Activated CD8-positive, alpha-beta T cell treated with anti-CD3 and anti-CD28 coated beads, Interleukin-2, amount 10 ng/mL, durations not matched to agents 7 days and 5 days (primary cell): ENCODE results near the gene NENF. TPM values are rescaled to one million over a fixed set of nuclear protein-coding genes. Genes with fewer than 3 reads are reported as not detected.
A peak's percentile ranks its signal among the peaks of the same experiment; 100 is the strongest.
"Not testable (repeated sequence)": the region's sequence is repeated elsewhere in the genome, so short reads cannot be mapped to it uniquely, and the experiment has no call there.

ENCODE experiments used
- ATAC-seq: fragments of 150-1000 bp; cut with Tn5 transposase; one replicate; pipeline ENCODE4 v1.10.0; 2021; ENCODE audit warnings: moderate library complexity
- CTCF ChIA-PET: fragments of 350-600 bp; sonication (Branson Sonifier 250); formaldehyde crosslinking; loops from one replicate; lab custom pipeline; 2021; ENCODE audit warnings: antibody characterized with exemption; lab: Charles Lee
- POLR2A ChIA-PET: fragments of 350-600 bp; sonication (Branson Sonifier 250); formaldehyde crosslinking; loops from one replicate; lab custom pipeline; 2021; ENCODE audit warnings: antibody characterized with exemption; lab: Charles Lee
- DNase-seq: peaks from one replicate; pipeline ENCODE4 v3.0.0-alpha.2; 2020
- H3K27ac Mint-ChIP-seq: one replicate; pipeline ENCODE4 v1.8.0; 2021; ENCODE audit warnings: mild to moderate bottlenecking, mixed read lengths
- H3K27me3 Mint-ChIP-seq: one replicate; pipeline ENCODE4 v1.8.0; 2021; ENCODE audit warnings: low read depth, mixed read lengths
- H3K36me3 Mint-ChIP-seq: one replicate; pipeline ENCODE4 v1.8.0; 2021; ENCODE audit warnings: low read depth, mixed read lengths
- H3K4me1 Mint-ChIP-seq: one replicate; pipeline ENCODE4 v1.8.0; 2021; ENCODE audit warnings: low read depth, mixed read lengths
- H3K4me3 Mint-ChIP-seq: one replicate; pipeline ENCODE4 v1.8.0; 2021; ENCODE audit warnings: mild to moderate bottlenecking, mixed read lengths
- H3K9me3 Mint-ChIP-seq: one replicate; pipeline ENCODE4 v1.8.0; 2022; ENCODE audit warnings: mixed read lengths; ENCODE audit not compliant: insufficient read depth
- total RNA-seq, 2 experiments: library from RNA; stranded (reverse); gene quantifications; one replicate each; pipeline ENCODE4 v1.2.3, GENCODE V29; 2021

Gene NENF
- total RNA-seq, 2 experiments from 2014 or later = 29.2 to 29.3 TPM

DNA sequence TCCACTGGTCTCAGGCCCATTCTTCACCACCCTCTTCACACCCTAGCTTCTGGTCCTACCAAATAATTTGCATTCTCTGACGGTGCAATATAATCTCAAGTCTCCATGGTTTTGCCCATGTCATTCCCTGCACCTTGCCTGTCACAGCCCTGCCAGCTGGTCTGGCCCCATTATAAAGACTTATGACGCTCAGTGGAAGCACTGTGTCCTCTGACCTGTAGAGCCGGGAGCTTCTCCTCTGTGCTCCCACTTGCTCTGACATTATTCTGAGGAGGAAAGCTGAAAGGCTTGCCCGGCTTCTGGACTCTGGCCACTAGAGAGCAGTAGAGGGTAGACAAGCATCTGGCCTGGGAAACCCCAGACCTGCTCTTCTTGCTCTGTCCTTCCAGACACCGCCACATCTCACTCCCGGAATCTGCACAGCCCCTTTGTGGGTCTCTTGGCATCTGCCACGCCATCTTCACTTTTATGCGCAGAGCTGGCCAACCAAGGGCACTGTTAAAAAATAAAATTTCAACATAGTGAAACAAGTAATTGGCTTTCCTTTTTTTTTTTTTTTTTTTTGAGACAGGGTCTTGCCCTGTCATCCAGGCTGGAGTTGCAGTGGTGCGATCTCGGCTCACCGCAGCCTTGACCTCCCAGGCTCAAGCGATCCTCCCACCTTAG lies 44.4 kb downstream of the NENF start:
- peaks cover 25% of the 10 kb centered on the region for H3K4me1 Mint-ChIP-seq
- H3K27ac Mint-ChIP-seq = no peak overlapping the region
- peaks cover 19% of the 10 kb centered on the region for H3K27me3 Mint-ChIP-seq
- POLR2A ChIA-PET = interaction anchor here (1.0 kb wide), 2 partner anchors 119 to 131 kb away, joined by 3 to 6 read pairs; partner anchors contain the start of gene ATF3
- no peak overlapping the region for H3K4me3 Mint-ChIP-seq
- H3K36me3 Mint-ChIP-seq = no peaks in the 10 kb centered on the region
- peak; percentile 91 for ATAC-seq
- DNase-seq = peak; percentile 83
- CTCF ChIA-PET = interaction anchor here (0.6 to 5.2 kb wide), 69 partner anchors 8 to 796 kb away, joined by 3 to 69 read pairs (median 4); partner anchors contain the start of genes ATF3 and NENF
- H3K9me3 Mint-ChIP-seq = no peaks in the 10 kb centered on the region

- Mint-ChIP-seq H3K4me1 (peaks cover 20% of the 10 kb centered on the region), H3K9me3 (no peaks in the 10 kb centered on the region), H3K27ac (no peak overlapping the region), H3K27me3 (peaks cover 22% of the 10 kb centered on the region), H3K4me3 (no peak overlapping the region), H3K36me3 (no peaks in the 10 kb centered on the region)
- DNase-seq (no peak), ATAC-seq (peak; percentile 9)
- CTCF ChIA-PET = interaction anchor here (0.6 to 5.2 kb wide), 56 partner anchors 10 to 797 kb away, joined by 3 to 69 read pairs (median 4); partner anchors contain the start of genes ATF3 and NENF
- POLR2A ChIA-PET = interaction anchor here (0.6 to 1.0 kb wide), 3 partner anchors 111 to 130 kb away, joined by 3 to 6 read pairs (median 3); partner anchors contain the start of gene ATF3
Observed at GRCh38 chr1:212477680-212478466, 45.2 kb downstream of the NENF start.

GRCh38 chr1:212478467-212479025 lies 45.8 kb downstream of the NENF start:
- CTCF ChIA-PET = interaction anchor here (0.6 to 5.2 kb wide), 23 partner anchors 10 to 517 kb away, joined by 3 to 69 read pairs (median 10); no protein-coding TSS in a partner anchor

DNA sequence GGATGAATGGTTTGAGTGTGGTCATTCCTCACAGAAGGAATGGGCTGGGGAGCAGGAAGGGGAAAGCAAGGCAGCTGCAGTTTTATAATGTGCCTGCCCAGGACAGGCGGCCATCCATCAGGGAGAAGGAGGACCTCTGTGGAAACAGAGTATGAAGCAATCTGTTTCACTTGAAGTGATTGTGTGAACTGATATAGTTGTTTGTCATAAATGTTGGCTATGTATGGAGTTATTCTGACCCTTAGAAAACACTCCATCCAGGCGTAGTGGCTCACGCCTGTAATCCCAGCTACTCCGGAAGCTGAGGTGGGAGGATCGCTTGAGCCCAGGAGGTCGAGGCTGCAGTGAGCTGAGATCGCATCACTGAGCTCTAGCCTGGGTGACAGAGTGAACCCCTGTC lies 46.5 kb downstream of the NENF start:
- peaks cover 15% of the 10 kb centered on the region for H3K4me1 Mint-ChIP-seq
- H3K27ac Mint-ChIP-seq = no peak overlapping the region
- DNase-seq (no peak), ATAC-seq (no peak)
- ChIA-PET POLR2A (interaction anchor here (1.3 kb wide), 1 partner anchor 130 kb away, joined by 5 read pairs; the partner anchor contains the start of gene ATF3), CTCF (interaction anchor here (1.2 to 5.2 kb wide), 8 partner anchors 8 to 303 kb away, joined by 3 to 69 read pairs (median 14); no protein-coding TSS in a partner anchor)
- no peak overlapping the region for H3K4me3 Mint-ChIP-seq
- no peaks in the 10 kb centered on the region for H3K36me3 Mint-ChIP-seq
- no peaks in the 10 kb centered on the region for H3K9me3 Mint-ChIP-seq
- H3K27me3 Mint-ChIP-seq = peaks cover 24% of the 10 kb centered on the region

More at GRCh38 chr1:212478467-212479025, 45.8 kb downstream of the NENF start:
- no peak overlapping the region for H3K27ac Mint-ChIP-seq
- no peaks in the 10 kb centered on the region for H3K36me3 Mint-ChIP-seq
- POLR2A ChIA-PET = interaction anchor here (1.0 kb wide), 1 partner anchor 118 kb away, joined by 3 read pairs; no protein-coding TSS in a partner anchor
- no peak overlapping the region for H3K4me3 Mint-ChIP-seq
- H3K9me3 Mint-ChIP-seq = no peaks in the 10 kb centered on the region
- DNase-seq (no peak), ATAC-seq (no peak)
- H3K27me3 Mint-ChIP-seq = peaks cover 22% of the 10 kb centered on the region
- peaks cover 15% of the 10 kb centered on the region for H3K4me1 Mint-ChIP-seq

- CTCF ChIA-PET = interaction anchor here (0.7 to 5.2 kb wide), 4 partner anchors 23 to 186 kb away, joined by 4 to 69 read pairs (median 35); no protein-coding TSS in a partner anchor
- ATAC-seq, H3K36me3 Mint-ChIP-seq, DNase-seq, H3K4me3 Mint-ChIP-seq, POLR2A ChIA-PET, H3K27ac Mint-ChIP-seq, H3K9me3 Mint-ChIP-seq: not testable (repeated sequence)
- H3K27me3 Mint-ChIP-seq = peaks cover 21% of the 10 kb centered on the region
- H3K4me1 Mint-ChIP-seq = peaks cover 15% of the 10 kb centered on the region
Observed at GRCh38 chr1:212480711-212481437, 48.2 kb downstream of the NENF start.

GRCh38 chr1:212481438-212481767 lies 48.7 kb downstream of the NENF start:
- ATAC-seq (no peak), DNase-seq (no peak)
- Mint-ChIP-seq H3K27ac (no peak overlapping the region), H3K9me3 (no peaks in the 10 kb centered on the region), H3K4me3 (no peak overlapping the region), H3K36me3 (no peaks in the 10 kb centered on the region), H3K27me3 (peaks cover 18% of the 10 kb centered on the region), H3K4me1 (peaks cover 15% of the 10 kb centered on the region)
- CTCF ChIA-PET = interaction anchor here (0.7 to 5.2 kb wide), 3 partner anchors 24 to 185 kb away, joined by 4 to 65 read pairs (median 5); no protein-coding TSS in a partner anchor
- POLR2A ChIA-PET = no interaction called here

DNA sequence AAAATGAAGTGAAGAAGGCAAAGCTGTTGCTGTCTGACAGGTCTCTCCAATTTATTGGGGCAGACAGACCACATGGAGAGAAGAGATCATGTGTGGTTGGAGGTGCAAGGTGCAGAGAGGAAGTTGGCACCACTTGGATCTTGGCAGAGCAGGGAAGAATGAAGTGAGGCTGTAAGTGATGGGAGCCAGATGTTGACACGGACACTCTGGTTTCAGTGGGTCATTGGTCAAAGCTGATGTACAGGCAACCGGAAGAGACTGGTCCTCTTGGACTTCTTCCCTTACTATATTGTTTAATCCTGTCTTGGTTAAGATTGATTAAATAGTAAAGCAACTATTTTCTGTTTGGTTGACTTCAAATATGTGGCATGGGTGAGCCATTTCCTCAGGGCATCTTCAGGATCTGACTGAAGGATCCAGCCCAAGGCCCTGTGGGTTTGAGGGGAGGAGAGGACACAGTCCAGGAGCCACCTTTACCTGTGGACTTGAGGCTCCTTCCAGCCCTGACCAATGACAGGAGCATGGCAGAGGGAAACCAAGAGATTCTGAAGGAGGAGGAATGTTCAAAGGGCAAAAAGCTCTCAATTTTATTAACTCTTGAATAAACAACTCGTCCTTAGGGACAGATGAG lies 49.4 kb downstream of the NENF start:
- Mint-ChIP-seq H3K27me3 (peaks cover 18% of the 10 kb centered on the region), H3K9me3 (no peaks in the 10 kb centered on the region), H3K4me1 (peaks cover 12% of the 10 kb centered on the region), H3K4me3 (no peak overlapping the region), H3K27ac (no peak overlapping the region), H3K36me3 (no peaks in the 10 kb centered on the region)
- DNase-seq (no peak), ATAC-seq (no peak)
- ChIA-PET CTCF (interaction anchor here (1.4 kb wide), 1 partner anchor 25 kb away, joined by 5 read pairs; no protein-coding TSS in a partner anchor), POLR2A (no interaction called here)

- no peak overlapping the region for H3K4me3 Mint-ChIP-seq
- DNase-seq (no peak), ATAC-seq (no peak)
- H3K27me3 Mint-ChIP-seq = peaks cover 18% of the 10 kb centered on the region
- no peaks in the 10 kb centered on the region for H3K36me3 Mint-ChIP-seq
- CTCF ChIA-PET = no interaction called here
- POLR2A ChIA-PET = no interaction called here
- H3K27ac Mint-ChIP-seq = no peak overlapping the region
- H3K4me1 Mint-ChIP-seq = peaks cover 5% of the 10 kb centered on the region
- H3K9me3 Mint-ChIP-seq = no peaks in the 10 kb centered on the region
Observed at GRCh38 chr1:212482637-212483441, 50.1 kb downstream of the NENF start.

GRCh38 chr1:212484701-212485570 lies 52.2 kb downstream of the NENF start:
- Mint-ChIP-seq H3K9me3 (no peaks in the 10 kb centered on the region), H3K4me1 (no peaks in the 10 kb centered on the region), H3K27ac (no peak overlapping the region), H3K36me3 (no peaks in the 10 kb centered on the region), H3K27me3 (peaks cover 18% of the 10 kb centered on the region), H3K4me3 (no peak overlapping the region)
- ATAC-seq (no peak), DNase-seq (no peak)
- ChIA-PET POLR2A (no interaction called here), CTCF (interaction anchor here (0.7 kb wide), 1 partner anchor 8 kb away, joined by 4 read pairs; no protein-coding TSS in a partner anchor)
